HG03460 (cell line): ENCODE measurements around the gene MEPE.
"Not testable (repeated sequence)": the region's sequence is repeated elsewhere in the genome, so short reads cannot be mapped to it uniquely, and the experiment has no call there.

Source experiments
- ATAC-seq: cut with Tn5 transposase; IDR thresholded peaks from one replicate; pipeline ENCODE4 v1.9.1; 2021; ENCODE audit not compliant: unreplicated experiment

The MEPE gene

DNA sequence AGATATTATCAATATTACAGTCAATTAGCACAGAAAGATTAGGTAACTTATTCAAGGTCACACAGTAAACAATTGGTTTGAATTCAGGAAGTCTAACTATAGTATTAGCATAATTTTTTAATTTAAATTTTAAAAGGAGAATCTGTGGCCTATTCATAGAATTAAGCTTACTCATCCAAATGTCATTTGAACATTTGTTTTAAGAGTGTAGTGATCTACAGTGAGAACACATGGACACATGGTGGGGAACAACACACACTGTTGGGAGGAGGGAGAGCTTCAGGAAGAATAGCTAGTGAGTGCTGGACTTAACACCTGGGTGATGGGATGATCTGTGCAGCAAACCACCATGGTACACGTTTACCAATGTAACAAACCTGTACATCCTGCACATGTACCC, 48.3 kb downstream of the MEPE start:
- no peak for ATAC-seq

DNA sequence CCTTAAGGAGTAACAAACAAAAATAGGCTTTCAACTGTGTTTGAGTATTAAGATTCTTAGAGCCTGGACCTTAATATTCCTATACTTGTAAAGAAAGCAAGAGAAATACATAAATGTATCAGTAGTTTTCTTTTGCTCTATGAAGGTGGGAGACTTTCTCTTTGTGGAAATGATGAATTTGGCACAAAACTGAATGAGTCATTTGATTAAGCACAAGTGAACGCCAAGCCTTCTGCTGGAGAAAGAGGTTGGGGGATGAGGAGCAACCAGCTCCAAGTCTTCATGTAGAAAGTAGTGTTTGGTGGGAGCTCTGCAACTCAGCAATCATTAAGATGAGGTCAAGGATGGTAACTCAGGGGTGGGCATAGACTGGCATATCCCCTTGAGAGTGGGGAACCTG, 49.6 kb downstream of the MEPE start:
- ATAC-seq = no peak

DNA sequence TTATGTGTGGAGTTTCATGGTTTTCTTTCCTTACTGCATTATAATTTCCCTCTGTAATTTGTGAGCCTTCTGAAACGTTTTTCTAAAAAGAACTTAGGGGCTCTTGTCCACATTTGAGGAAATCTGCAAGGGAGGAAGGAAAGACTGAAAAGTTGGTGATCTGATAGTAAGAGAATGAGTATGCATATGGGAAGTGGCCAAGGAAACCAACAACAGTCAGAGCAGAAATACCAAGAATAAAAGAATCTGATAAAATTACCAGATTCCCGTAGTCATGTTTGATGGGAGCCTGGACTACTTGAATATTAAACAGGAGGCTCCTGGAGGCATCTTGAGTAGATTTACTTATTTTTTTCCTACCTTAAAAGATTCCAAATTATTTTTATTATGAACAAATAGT, 50.1 kb downstream of the MEPE start:
- ATAC-seq = no peak

DNA sequence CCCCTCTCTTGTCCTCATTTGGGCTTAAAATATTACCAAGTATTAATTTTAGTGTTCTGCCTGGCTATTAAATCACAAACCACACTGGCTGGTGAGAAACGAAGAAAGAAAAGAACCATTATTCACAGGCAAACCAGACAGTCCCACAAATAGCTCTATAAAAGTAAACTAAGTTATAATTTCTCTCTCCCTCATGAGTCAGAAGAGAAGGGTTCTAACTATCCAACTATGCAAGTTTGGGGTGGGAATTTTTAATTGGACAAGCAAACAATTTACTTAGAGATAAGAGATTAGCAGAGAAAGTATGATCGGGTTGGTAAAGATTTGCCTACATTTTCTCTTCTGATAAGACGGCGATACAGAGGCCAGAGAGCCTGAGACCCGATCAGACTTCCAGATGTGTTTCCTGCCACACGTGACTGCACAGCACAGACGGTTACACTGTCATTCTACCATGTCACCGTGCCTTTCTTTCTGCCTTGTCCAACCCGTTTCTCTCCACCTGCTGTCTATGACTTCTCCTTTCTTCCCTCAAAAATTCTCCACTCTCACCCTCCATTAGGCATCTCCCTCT, 52.3 kb downstream of the MEPE start:
- ATAC-seq = no peak

DNA sequence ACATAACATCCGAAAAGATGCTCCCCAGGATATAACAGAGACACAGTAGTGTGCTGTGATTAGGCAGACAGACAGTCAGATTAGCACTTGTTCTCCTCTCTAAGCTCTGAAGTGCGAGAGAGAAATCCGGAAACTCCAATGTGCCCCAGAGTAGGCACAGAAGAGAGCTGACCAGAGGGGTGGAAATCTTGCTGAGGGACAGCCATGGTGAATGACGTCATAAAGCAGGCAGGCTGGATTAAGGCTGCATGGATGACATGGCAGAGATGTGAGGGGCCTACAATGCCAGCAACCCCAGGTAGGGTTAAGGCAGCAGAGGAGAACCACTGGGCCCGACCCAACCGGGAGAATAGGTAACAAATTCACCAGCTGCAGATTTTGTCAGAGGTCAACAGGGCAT, 53.3 kb downstream of the MEPE start:
- ATAC-seq = no peak

DNA sequence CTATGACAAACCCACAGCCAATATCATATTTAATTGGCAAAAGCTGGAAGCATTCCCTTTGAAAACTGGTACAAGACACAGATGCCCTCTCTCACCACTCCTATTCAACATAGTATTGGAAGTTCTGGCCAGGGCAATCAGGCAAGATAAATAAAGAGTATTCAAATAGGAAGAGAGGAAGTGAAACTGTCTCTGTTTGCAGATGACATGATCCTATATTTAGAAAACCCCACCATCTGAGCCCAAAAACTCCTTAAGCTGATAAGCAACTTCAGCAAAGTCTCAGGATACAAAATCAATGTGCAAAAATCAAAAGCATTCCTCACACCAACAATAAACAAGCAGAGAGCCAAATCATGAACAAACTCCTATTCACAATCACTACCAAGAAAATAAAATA, 58.0 kb downstream of the MEPE start:
- not testable (repeated sequence) for ATAC-seq

DNA sequence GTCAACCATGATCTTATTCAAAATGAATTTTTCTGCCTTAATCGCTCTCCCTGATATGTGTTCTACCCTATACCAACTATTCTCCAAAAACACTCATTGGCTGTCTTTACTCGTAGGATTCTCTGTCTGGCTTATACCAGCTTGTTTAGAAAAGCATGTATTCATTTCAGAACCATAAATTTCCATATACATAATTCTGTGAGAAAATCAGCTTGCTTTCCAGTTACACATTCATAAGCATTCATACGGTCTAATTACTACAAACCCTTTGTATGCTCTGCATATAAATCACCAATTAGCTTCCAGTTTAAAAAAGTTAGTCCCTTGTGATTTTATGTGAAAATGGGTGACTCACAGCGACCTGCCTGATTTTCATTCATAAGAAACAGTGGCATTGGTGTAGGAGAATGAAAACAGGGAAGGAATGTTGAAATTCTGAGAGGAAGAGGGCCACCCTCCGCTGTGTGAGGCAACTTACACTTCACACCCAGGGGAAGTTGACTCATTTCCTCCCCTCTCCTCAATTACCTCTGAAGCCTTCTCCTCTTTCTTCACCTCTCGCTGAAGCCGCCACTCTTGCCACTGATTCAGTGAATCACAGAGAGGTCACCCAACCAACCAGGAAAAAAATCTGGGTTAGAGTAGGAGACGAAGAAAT, 63.3 kb downstream of the MEPE start:
- ATAC-seq = no peak
